Fibroblast of villous mesenchyme (primary cell): ENCODE data around the gene NF1. TPM values are rescaled to one million over a fixed set of nuclear protein-coding genes. Genes with fewer than 3 reads are reported as not detected.

Experiments used
- DNase-seq: peaks from one replicate; pipeline ENCODE4 v3.0.0-alpha.2; 2010; ENCODE audit warnings: low read depth
- H3K4me3 ChIP-seq: 2 replicates; pipeline ENCODE4 v1.5.1; 2011; ENCODE audit warnings: low read depth, mild to moderate bottlenecking, low read length
- CTCF ChIP-seq: IDR thresholded peaks from 2 replicates; pipeline ENCODE4 v1.5.1; 2012; ENCODE audit warnings: low read depth, mild to moderate bottlenecking, low read length; ENCODE audit not compliant: insufficient read depth
- total RNA-seq: library from RNA; depleted of rRNA; stranded (reverse); fragments of >200 nt; gene quantifications from 2 replicates; pipeline ENCODE4 v1.2.3, GENCODE V29; 2012

The NF1 gene
- total RNA-seq, 1 donor: 82.5 TPM

DNA sequence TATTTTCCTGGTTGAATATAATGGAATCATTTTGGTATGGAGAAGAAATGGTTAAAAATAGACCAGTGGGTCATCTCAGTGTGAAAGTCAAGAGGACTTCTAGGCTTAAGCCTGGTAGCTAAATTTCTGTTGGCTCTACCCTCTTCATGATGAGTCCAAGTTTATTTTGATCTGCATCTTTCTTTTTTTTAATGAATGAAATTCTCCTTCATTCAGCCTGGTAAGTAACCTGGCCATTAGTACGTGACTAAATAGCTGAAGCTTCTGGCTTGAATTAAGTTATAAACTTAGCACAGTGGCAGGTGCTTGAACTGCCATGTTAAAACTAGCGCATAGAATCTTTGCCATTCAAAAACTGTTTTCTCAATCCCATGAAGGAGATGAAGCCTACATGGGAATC, 28.0 kb downstream of the NF1 start:
- TF ChIP-seq CTCF: no peak
- H3K4me3 ChIP-seq: no peak overlapping the region

DNA sequence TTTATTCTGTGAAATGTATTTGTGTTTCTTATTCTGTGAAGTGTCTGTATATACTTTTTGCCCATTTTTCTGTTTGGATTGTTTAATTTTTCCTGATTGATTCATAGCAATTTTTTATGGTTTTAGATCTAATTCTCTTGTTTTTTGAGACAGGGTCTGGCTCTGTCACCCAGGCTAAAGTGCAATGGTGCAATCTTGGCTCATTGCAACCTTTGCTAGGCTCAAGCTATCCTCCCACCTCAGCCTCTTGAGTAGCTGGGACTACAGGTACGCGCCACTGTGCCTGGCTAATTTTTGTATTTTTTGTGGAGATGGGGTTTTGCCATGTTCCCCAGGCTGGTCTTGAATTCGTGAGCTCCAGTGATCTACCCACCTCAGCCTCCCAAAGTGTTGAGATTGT, 31.5 kb downstream of the NF1 start:
- no peak for TF ChIP-seq CTCF

More for the DNA sequence above, 28.0 kb downstream of the NF1 start:
- no peak for DNase-seq

DNA sequence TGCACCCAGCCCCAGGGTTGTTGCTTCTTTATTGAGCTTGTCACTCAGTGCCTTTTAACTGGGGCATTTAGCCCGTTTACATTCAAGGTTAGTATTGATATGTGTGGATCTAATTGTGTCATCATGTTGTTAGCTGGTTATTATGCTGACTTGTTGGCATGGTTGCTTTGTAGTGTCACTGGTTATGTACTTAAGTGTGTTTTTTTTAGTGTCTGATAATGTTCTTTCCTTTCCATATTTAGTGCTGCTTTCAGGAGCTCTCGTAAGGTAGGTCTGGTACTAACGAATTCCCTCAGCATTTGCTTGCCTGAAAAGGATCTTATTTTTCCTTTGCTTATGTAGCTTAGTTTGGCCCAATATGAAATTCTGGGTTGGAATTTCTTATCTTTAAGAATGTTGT, 33.5 kb downstream of the NF1 start:
- DNase-seq: no peak
- no peak for TF ChIP-seq CTCF
- H3K4me3 ChIP-seq: no peak overlapping the region

More for the DNA sequence above, 31.5 kb downstream of the NF1 start:
- DNase-seq: no peak
- no peak overlapping the region for H3K4me3 ChIP-seq

GRCh38 chr17:31130286-31131224, 35.8 kb downstream of the NF1 start:
- H3K4me3 ChIP-seq: no peak overlapping the region
- TF ChIP-seq CTCF: no peak
- no peak for DNase-seq

DNA sequence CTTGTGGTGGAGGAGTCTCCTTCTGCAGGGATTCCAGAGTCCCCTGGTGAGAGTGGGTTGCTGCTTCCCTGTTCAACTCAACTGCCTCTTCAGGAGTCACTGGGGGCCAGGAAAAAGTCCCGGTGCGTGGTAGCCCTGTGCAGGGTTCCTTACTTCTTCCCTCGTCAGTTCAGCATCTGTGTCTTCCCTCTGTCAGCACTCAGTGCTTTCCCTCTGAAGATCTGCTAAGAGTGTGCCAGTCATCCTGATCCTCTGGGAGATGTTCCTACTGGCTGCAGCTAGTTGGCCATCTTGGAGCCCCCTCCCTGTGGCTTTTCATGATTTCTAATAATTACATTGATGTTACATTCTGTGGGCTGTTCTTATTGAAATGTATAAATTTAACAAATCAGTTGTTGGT, 36.5 kb downstream of the NF1 start:
- no peak overlapping the region for H3K4me3 ChIP-seq
- no peak for DNase-seq
- TF ChIP-seq CTCF: no peak

DNA sequence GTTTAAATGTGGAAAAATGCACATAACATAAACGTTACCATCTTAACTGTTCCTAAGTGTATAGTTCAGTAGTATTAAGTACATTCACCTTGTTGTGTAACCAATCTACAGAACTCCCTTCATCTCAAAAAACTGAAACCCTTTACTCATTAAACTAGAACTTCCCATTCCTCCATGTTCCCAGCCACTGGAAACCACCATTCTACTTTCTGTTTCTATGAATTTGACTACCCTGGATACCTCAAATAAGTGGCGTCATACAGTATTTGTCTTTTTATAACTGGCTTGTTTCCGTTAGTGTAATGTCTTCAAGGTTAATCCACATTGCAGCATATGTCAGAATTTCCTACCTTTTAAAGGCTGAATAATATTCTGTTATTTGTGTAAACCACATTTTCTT, 38.2 kb downstream of the NF1 start:
- TF ChIP-seq CTCF: no peak
- H3K4me3 ChIP-seq: no peak overlapping the region
- DNase-seq: no peak
